HG03457 (cell line): ENCODE data around the gene ZNF469.

Experiments
- ATAC-seq: cut with Tn5 transposase; IDR thresholded peaks from one replicate; pipeline ENCODE4 v1.9.1; 2021; ENCODE audit warnings: moderate number of reproducible peaks; ENCODE audit not compliant: unreplicated experiment

Gene ZNF469

DNA sequence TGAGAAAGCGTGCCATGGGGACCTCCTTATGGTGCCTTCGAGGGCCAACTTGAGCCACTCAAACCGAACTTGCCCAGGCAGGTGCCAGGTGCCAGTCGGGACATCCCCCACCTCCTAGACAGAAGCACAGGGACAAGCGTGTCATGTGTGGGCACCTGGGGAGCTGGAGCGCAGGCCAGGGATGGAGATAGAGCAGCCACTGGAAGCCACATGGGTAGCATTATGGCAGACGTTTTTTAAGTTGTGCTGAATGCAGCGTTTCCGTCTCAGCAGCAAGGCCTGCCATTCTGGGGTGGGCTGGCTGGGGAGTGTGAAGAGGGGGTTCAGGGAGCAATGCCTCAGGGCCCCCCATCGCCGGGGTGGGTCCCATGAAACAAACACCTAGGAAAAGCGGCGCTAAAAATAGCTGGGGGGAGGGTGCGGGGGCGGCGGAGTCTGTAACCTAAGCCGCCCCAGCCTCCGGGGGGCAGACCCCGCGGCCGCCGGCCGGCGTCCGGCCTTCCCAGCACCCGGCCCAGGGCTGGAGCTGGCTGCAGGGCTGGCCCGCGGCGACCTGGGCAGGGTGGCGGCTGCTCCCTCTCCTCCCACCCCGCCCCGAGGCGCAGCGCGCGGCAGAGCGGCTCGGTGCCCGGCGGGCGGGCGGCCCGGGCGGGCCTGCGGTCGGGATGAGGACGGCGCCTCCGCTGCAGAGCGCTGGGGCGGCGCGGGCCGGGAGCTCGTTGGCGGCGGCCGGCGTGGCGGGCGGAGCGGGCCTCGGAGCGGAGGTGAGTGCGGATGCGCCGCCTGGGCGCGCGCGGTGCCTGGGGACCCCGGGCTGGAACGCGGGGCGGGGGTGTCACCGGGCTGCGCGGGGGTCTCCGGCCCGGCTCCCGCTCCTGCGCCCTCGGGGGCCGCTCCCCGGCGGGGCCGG lies at the start of gene ZNF469:
TSS of gene ZNF469 (plus strand) at position 469 of the 910 bp plus-strand sequence. CDS start 44,512 bp downstream, outside the sequence.
- no peak for ATAC-seq

- ATAC-seq = no peak
Measured at GRCh38 chr16:88333848-88334777, 48.6 kb upstream of the ZNF469 start.

GRCh38 chr16:88334778-88335720 lies 47.7 kb upstream of the ZNF469 start:
- ATAC-seq = no peak

DNA sequence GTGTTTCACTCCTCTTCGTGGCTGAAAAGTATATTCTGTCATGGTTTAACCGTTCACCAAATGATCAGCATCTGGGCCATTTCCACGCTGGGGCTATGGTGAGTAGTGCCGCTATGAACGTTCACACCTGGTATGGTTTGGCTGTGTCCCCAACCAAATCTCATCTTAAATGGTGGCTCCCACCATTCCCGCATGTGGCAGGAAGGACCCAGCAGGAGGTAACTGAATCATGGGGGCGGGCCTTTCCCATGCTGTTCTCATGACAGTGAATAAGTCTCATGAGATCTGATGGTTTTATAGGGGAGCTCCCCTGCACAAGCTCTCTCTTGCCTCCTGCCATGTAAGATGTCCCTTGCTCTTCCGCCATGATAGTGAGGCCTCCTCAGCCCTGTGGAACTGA lies 45.7 kb upstream of the ZNF469 start:
- ATAC-seq = no peak

DNA sequence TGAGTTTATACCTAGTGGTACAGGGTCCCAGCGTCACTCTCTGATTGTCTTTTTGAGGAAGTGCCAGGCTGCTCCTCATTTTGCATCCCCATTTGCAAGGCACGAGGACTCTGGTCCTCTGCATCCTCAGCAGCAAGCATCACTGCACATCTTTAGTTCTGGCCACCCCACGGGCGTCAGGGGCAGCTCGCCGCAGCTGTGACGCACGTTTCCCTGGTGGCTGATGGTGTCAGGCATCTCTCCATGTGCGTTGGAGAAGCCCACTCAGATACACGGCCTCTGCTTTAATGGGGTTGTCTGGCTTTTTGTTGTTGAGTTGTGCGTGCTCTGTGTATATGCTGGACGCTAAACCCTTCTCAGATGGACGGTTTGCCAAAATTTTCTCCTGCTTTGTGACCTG lies 45.2 kb upstream of the ZNF469 start:
- no peak for ATAC-seq

DNA sequence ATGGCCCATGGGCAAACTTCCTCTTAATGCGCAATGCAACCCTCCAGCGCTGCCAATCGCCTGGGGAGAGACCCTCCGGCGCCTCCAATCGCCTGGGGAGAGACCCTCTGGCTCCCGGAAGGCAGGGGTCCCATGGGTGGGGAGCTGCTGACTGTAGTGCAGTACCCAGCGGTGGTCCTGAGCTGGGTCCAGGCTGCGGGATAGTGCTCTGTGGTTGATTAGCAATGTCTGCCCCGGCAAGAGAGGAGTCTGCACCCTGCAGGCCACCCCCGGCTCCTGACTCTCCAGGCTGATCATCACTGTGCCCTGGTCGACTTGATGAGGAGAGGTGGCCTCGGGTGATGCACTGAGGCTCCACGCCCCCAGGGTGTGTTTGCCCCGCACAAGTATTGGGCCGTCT lies 44.6 kb upstream of the ZNF469 start:
- no peak for ATAC-seq

GRCh38 chr16:88338896-88339295 lies 43.9 kb upstream of the ZNF469 start:
- ATAC-seq = no peak

DNA sequence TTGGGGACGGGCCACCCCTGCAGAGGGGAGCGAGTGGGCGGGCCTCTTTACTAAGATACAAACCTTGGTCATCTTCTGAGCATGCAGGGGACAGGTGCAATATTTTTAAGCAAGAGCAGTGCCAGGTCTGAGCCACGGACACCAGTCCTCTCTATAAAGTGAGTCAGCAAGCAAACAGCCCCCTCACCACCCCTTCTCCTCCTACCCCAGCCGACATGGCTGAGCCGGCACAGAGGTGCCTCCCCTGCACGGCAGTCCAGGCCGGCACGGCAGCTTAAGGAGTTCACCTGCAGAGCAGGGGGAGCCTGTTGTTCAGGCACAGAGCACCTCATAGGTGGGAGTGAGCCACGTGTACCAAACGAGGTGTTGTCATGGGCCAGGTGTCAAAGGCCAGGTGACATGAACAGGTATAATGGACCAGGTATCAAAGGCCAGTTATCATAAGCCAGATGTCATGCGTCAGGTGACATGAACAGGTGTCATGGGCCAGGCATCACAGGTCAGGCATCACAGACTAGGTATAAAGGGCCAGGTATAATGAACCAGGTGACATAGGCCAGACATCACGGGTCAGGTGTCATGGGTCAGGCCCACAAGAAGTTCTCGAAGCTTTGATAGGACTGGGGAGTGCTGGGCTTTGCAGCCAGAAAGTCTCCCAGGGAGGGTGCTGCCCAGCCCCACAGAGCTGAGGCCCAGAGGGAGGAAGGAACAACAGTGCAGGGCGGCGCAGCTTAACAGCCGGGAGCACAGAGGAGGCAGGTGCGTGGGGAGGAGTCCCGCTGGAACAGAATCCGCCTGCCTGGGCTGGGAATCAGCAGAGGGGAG lies 42.6 kb upstream of the ZNF469 start:
- no peak for ATAC-seq

- no peak for ATAC-seq
Measured at GRCh38 chr16:88340755-88341150, 42.0 kb upstream of the ZNF469 start.

GRCh38 chr16:88341551-88342290 lies 41.0 kb upstream of the ZNF469 start:
- ATAC-seq = no peak

DNA sequence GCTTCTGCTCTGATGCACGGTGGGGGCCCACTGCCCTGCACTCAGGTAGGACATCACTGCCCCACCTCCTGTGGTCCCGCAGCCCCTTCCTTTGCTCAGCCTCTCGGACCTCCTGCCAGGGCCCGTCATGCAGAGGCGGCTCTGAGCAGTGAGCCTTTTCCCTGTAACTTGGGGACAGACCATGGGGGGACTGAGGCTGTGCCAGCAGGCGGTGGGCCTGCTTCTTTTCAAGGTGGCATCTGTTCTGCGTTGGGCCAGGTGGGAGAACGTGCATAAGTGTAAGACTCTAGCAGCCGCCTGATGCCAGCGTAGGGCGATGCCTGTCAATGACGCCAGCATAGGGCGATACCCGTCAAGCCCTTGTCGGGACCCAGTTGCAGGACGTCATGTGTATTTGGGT lies 40.3 kb upstream of the ZNF469 start:
- no peak for ATAC-seq

DNA sequence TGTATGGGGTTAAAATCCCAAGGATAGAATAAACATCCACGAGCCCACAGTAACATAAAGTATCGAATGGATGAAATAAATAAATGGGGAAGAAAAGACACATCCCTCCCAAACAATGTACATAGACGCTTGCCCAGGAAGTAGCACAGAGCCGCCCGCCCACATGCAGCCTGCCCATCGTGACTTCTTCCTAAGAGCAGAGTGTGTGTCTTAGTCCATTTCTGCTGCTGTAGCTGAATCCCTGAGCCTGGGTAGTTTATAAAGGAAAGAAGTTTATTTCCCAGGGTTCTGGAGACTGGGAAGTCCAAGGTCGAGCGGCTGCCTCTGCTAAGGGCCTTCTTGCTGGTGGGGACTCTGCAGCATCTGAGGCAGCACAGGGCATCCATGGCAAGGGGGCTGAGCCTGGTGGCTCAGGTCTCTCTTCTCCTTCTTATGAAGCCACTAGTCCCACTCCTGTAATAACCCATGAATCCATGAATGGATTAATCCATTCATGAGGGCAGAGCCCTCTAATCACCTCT lies 39.4 kb upstream of the ZNF469 start:
- no peak for ATAC-seq

DNA sequence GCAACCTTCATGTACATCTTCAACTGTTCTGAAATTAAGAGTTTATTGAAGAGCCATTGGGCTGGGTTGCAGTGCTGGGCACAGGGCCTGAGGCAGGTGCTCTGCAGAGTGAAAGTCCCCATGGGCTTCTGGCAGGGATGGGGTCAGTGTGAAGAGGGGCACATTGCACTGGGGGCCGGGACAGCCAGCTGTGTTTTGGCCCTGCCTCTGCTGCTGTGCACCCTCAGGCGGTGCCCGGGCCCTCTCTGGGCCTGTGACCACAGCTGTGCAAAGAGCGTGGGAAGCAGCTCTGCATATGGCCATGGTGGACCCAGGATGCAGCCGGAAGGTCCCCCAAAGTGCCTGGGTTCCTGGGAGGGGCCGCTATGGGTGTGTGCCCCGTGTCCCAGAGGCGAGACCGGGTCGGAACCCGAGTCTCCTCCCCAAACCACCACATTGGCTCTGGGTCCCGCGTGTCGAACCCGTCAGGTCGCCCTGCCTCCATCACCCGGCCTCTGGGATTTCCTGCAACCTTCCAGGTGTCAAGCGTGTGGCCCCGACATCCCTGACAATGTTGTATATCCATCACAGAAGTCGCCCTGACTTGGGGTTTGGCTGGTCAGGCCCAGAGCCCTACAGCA lies 38.2 kb upstream of the ZNF469 start:
- ATAC-seq = no peak

GRCh38 chr16:88345031-88345720 lies 37.6 kb upstream of the ZNF469 start:
- no peak for ATAC-seq

DNA sequence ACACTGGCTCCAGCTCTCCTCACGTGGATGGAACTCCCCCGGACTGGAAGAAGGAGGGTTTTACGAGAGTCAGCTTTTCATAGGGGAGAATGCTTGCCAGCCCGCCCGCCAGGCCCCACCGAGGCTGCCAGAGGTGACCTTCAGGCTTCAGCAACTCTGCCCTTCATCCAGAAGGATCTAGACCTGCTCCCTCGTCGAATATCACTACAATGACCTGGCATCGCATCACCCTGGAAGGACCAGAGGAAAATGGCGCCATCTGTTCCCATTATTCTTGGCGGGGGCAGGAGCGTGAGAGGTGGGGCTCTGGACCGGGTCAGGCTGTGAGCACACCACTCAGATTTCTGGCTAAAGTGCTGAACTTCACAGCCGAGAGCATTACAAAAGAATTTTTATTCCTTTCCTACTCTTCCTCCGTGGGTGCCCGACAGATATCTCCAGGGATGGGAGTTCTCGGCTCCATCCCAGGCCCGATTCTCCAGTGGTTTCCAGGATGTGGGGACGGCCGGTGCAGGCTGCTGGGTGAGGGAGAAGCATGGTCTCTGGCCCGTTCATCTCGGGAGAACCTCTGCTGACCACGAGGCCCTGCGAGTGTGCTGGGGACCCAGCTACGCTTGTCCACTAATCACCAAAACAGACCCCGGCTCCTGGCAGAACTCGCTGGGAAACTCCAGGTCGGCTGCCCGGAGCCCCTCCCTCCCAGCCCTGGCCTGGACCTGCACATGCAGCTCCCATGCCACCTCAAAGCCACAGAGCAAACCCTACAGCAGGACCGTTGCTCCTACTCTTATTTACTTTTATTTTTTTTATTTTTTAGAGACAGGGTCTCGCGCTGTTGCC lies 36.8 kb upstream of the ZNF469 start:
- no peak for ATAC-seq

DNA sequence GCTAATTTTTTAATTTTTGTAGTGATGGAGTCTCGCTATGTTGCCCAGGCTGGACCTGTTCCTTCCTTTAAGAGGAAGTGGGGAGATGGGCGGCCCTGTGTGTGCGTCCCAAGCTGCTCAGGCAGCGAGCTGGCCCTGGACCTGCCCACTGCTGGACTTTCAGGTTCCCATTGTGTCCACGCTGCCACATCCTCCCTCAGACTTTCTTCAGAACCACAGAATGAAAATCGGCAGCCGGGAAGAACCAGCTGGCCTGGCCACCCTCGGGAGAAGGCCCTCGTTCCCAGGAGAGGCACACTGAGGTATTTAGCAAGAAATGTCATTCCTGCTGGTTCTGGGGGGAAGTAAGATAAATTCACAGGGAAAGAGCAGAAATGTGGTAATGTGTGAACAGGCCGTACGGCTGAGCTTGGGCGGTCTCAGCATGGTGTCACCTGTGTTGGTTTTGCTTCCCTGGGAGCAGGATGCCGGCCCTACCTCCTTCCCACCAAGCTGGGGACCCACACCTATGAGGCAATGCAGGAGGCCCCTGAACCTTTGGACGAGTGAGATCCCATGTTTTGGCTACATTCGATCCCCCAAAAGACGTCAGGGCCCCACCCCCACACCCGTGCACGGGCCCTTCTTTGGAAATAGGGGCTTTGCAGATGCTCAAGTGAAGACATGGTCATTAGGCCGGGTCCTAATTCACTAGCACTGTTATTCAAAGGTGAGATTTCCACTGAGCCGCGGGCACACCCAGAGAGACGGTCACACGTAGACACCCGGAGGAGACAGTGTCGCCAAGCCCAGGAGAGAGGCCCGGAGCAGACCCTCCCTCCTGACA lies 35.9 kb upstream of the ZNF469 start:
- no peak for ATAC-seq
